ENCODE measurements around the gene INPP4A.

GRCh38 chr2:98607741-98608115 lies 163.1 kb downstream of the INPP4A start:
- TF ChIP-seq EZH2 (IDR thresholded peaks at IDR 0.05) (no peak), POLR2AphosphoS5 (IDR thresholded peaks at IDR 0.05; ENCODE audit: borderline replicate concordance, low read depth, low read length) (no peak)
